Esophagus squamous epithelium (tissue), 5 donors: ENCODE data around the gene ATP8A2. TPM values are rescaled to one million over a fixed set of nuclear protein-coding genes. Genes with fewer than 3 reads are reported as not detected.

Experiments used
- DNase-seq: peaks from one replicate; lab custom pipeline; 2025; lab: John Stamatoyannopoulos, UW
- H3K27ac ChIP-seq, 4 donors: fragments of 200-600 bp; sonication (generic); one replicate each; pipeline ENCODE4 v1.5.1; 2016 to 2019; ENCODE audit warnings: mild to moderate bottlenecking in 1 of 4
- H3K27me3 ChIP-seq, 4 donors: fragments of 200-600 bp; sonication (generic); 1 replicate in 3 of 4; 2 replicates in 1 of 4; pipeline versions ENCODE4 v1.5.1 to v1.6.0; 2017 to 2021; ENCODE audit warnings: antibody characterized with exemption in 1 of 4
- H3K36me3 ChIP-seq, 3 donors: fragments of 200-600 bp; sonication (generic); one replicate each; pipeline ENCODE4 v1.5.1; 2016 to 2019
- H3K4me1 ChIP-seq, 3 donors: fragments of 200-600 bp; sonication (generic); one replicate each; pipeline ENCODE4 v1.5.1; 2017 to 2019
- H3K4me3 ChIP-seq, 4 donors: fragments of 200-600 bp; sonication (generic); 1 replicate in 3 of 4; 2 replicates in 1 of 4; pipeline ENCODE4 v1.5.1; 2016 to 2019; ENCODE audit warnings: mild to moderate bottlenecking in 2 of 4, moderate library complexity in 1 of 4
- H3K9me3 ChIP-seq, 3 donors: fragments of 200-600 bp; sonication (generic); one replicate each; pipeline ENCODE4 v1.5.1; 2016 to 2019
- POLR2A ChIP-seq, 4 donors: fragments of 450-650 bp; IDR thresholded peaks; one replicate each; pipeline ENCODE4 v1.6.1; 2017; ENCODE audit warnings: antibody characterized with exemption in 4 of 4, mild to moderate bottlenecking in 4 of 4, moderate library complexity in 3 of 4
- WGBS, 2 donors: methylation state at CpG; one replicate each; pipeline ENCODE4 v1.1.5; 2018; 5-methylcytosine and 5-hydroxymethylcytosine counted together
- intact Hi-C: fragments of 100-400 bp; cut with DNase I; formaldehyde crosslinking; loops from one replicate; pipeline ENCODE4 v1.15.0; 2022
- total RNA-seq, 4 donors: library from RNA; depleted of rRNA; stranded (reverse); fragments of >200 nt; gene quantifications; one replicate each; pipeline ENCODE4 v1.1.0, GENCODE V29; 2016
- TF ChIP-seq, protein P1 (sequence below), 6 experiments: fragments of 450-650 bp in 4 of 6; fragments of 200-600 bp in 2 of 6; sonication (generic) in 2 of 6; IDR thresholded peaks; one replicate each; pipeline ENCODE4 v1.5.1; 2016 to 2019; ENCODE audit warnings: antibody characterized with exemption in 6 of 6, mild to moderate bottlenecking in 4 of 6, moderate library complexity in 4 of 6
- donor health status: DM: yes; HTN: yes; CAD: no.

The ATP8A2 gene
- total RNA-seq, 4 donors from 2014 or later = not detected

GRCh38 chr13:25885418-25885817 is 513.6 kb downstream of the ATP8A2 start:
- peaks cover 0 to 15% (median 0%) of the 10 kb centered on the region in 4 donors for H3K27me3 ChIP-seq
- H3K4me1 ChIP-seq = peaks cover 0 to 7% (median 0%) of the 10 kb centered on the region in 3 donors
- no peak for DNase-seq
- H3K27ac ChIP-seq = no peak overlapping the region
- WGBS, 2 donors = 92 to 93% methylated on average over 3 to 4 of the region's 4 CpGs
- intact Hi-C loops = no loop called here
- TF ChIP-seq, protein P1, sequence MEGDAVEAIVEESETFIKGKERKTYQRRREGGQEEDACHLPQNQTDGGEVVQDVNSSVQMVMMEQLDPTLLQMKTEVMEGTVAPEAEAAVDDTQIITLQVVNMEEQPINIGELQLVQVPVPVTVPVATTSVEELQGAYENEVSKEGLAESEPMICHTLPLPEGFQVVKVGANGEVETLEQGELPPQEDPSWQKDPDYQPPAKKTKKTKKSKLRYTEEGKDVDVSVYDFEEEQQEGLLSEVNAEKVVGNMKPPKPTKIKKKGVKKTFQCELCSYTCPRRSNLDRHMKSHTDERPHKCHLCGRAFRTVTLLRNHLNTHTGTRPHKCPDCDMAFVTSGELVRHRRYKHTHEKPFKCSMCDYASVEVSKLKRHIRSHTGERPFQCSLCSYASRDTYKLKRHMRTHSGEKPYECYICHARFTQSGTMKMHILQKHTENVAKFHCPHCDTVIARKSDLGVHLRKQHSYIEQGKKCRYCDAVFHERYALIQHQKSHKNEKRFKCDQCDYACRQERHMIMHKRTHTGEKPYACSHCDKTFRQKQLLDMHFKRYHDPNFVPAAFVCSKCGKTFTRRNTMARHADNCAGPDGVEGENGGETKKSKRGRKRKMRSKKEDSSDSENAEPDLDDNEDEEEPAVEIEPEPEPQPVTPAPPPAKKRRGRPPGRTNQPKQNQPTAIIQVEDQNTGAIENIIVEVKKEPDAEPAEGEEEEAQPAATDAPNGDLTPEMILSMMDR (IDR thresholded peaks at IDR 0.05) = no peak
- no peak for TF ChIP-seq POLR2A (IDR thresholded peaks at IDR 0.05)
- no peak overlapping the region for H3K4me3 ChIP-seq
- H3K36me3 ChIP-seq = no peaks in the 10 kb centered on the region
- H3K9me3 ChIP-seq = no peaks in the 10 kb centered on the region

GRCh38 chr13:25886438-25887214 is 514.9 kb downstream of the ATP8A2 start:
- intact Hi-C loops = no loop called here
- 82 to 87% methylated on average over 9 to 11 of the region's 14 CpGs for WGBS, 2 donors

GRCh38 chr13:25887962-25888655 is 516.3 kb downstream of the ATP8A2 start:
- TF ChIP-seq, protein P1 (IDR thresholded peaks at IDR 0.05) = no peak
- no peak for TF ChIP-seq POLR2A (IDR thresholded peaks at IDR 0.05)
- H3K4me3 ChIP-seq = no peak overlapping the region
- DNase-seq = no peak
- H3K36me3 ChIP-seq = no peaks in the 10 kb centered on the region
- H3K27me3 ChIP-seq = no peaks in the 10 kb centered on the region
- 79% methylated on average over 6 to 8 of the region's 8 CpGs for WGBS, 2 donors
- H3K9me3 ChIP-seq = no peaks in the 10 kb centered on the region
- no peak overlapping the region for H3K27ac ChIP-seq
- intact Hi-C loops = no loop called here
- H3K4me1 ChIP-seq = no peaks in the 10 kb centered on the region

More at GRCh38 chr13:25886438-25887214, 514.9 kb downstream of the ATP8A2 start:
- no peak overlapping the region for H3K4me3 ChIP-seq
- no peaks in the 10 kb centered on the region for H3K36me3 ChIP-seq
- no peak for TF ChIP-seq POLR2A (IDR thresholded peaks at IDR 0.05)
- TF ChIP-seq, protein P1 (IDR thresholded peaks at IDR 0.05) = no peak
- H3K27me3 ChIP-seq = peaks cover 0 to 9% (median 0%) of the 10 kb centered on the region in 4 donors
- H3K9me3 ChIP-seq = no peaks in the 10 kb centered on the region
- DNase-seq = no peak
- no peak overlapping the region for H3K27ac ChIP-seq
- peaks cover 0 to 5% (median 0%) of the 10 kb centered on the region in 3 donors for H3K4me1 ChIP-seq

DNA sequence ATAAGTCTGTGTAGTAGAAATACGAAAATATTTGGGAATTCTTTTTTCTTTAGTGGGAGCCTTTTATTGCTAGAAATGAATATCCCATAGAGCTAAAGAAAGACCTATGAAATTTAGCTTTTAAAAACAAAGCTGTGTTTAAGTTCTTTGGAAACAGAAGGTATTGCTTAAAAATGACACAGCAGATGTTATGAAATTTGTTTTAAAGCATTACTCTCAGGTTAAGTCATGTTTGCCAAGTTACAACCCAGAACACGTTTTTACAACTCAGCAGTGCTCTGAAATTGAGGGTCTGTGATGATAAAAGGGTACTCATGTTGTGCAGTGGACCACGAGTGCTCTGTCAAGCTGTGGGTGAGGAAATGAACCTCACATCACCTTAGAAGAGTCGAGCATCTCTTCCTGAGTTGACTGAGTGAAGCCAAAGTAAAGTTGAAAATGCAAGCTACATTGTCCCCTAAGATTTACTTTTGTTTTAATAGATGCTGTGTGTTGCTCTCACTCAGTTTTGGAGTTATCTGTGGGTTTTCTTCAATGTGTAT is 519.0 kb downstream of the ATP8A2 start:
- Histone ChIP-seq H3K9me3 (no peaks in the 10 kb centered on the region), H3K27ac (no peak overlapping the region), H3K4me1 (no peaks in the 10 kb centered on the region), H3K36me3 (no peaks in the 10 kb centered on the region), H3K4me3 (no peak overlapping the region), H3K27me3 (no peaks in the 10 kb centered on the region)
- WGBS, 2 donors = 34% methylated on average over 4 of the region's 4 CpGs
- DNase-seq = no peak
- TF ChIP-seq POLR2A (IDR thresholded peaks at IDR 0.05) = no peak
- TF ChIP-seq, protein P1 (IDR thresholded peaks at IDR 0.05) = no peak
- intact Hi-C loops = no loop called here

DNA sequence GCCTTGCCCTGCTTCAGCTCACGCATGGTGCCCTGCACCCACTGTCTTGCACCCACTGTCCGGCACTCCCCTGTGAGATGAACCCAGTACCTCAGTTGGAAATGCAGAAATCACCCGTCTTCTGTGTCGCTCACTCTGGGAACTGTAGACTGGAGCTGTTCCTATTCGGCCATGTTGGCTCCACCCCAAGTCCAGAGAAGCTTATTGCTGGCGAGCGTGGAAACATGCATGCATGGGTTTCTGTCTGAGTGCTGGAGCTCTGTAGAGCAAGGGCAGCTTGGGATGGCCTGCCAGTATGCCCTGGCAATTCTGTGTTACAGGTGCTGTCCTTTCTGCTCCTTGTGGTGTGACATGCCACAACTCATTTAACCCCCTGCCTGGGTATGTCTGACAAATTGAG is 527.2 kb downstream of the ATP8A2 start:
- no peak for DNase-seq
- no peak overlapping the region for H3K4me3 ChIP-seq
- peaks cover 3 to 22% (median 12%) of the 10 kb centered on the region in 3 donors for H3K4me1 ChIP-seq
- H3K9me3 ChIP-seq = no peaks in the 10 kb centered on the region
- WGBS, 2 donors = 88 to 100% methylated on average over 3 to 5 of the region's 7 CpGs
- H3K27ac ChIP-seq = no peak overlapping the region
- peaks cover 0 to 5% (median 0%) of the 10 kb centered on the region in 4 donors for H3K27me3 ChIP-seq
- H3K36me3 ChIP-seq = no peaks in the 10 kb centered on the region
- intact Hi-C loops = no loop called here
- TF ChIP-seq, protein P1 (IDR thresholded peaks at IDR 0.05) = no peak
- no peak for TF ChIP-seq POLR2A (IDR thresholded peaks at IDR 0.05)
